HepG2 (cell line): ENCODE results near the gene GBX1. TPM values are rescaled to one million over a fixed set of nuclear protein-coding genes. Genes with fewer than 3 reads are reported as not detected.

Experiments used
- ATAC-seq: fragments of 200-7000 bp; cut with Tn5 transposase; 3 replicates; pipeline ENCODE4 v1.9.1; 2020; ENCODE audit warnings: mild to moderate bottlenecking, moderate library complexity
- BruUV-seq: library from RNA; stranded (reverse); fragments of 400-500 nt; replicated peaks from 2 replicates; lab custom pipeline; 2021; lab: Mats Ljungman, UMichigan
- CTCF ChIA-PET: fragments of 300-600 bp; formaldehyde crosslinking; extraction: SDS; loops from one replicate; lab custom pipeline; 2021; ENCODE audit warnings: low total read pairs, inconsistent platforms, low intra/inter-chr PET ratio; lab: Yijun Ruan, JAX
- POLR2A ChIA-PET: fragments of 350-600 bp; sonication (Branson Sonifier 250); formaldehyde crosslinking; loops from one replicate; lab custom pipeline; 2020; ENCODE audit warnings: antibody characterized with exemption, inconsistent platforms; lab: Yijun Ruan, JAX
- DNase-seq: peaks from one replicate; pipeline ENCODE4 v3.0.0-alpha.2; 2015; ENCODE audit warnings: low spot score
- FAIRE-seq: peaks from 3 replicates; lab custom pipeline; 2011; peaks lifted over from hg19 to GRCh38; lab: Jason Lieb, UNC
- H2AFZ ChIP-seq: one replicate; pipeline ENCODE4 v1.6.1; 2011; ENCODE audit warnings: low read length, inconsistent platforms
- H3K27ac ChIP-seq: fragments of 300-600 bp; 3 replicates; pipeline ENCODE4 v1.8.0; 2011; ENCODE audit warnings: mixed run types, mild to moderate bottlenecking, mixed read lengths, low read length, inconsistent platforms; ENCODE audit not compliant: insufficient read depth; ENCODE audit errors: extremely low read length
- H3K27me3 ChIP-seq, 2 experiments: fragments of 200-600 bp in 1 of 2; 2 replicates in 1 of 2; 3 replicates in 1 of 2; pipeline versions ENCODE4 v1.6.0 to v1.8.0; 2011; ENCODE audit warnings: low read length in 2 of 2, mild to moderate bottlenecking in 2 of 2, moderate library complexity in 2 of 2, inconsistent platforms in 1 of 2; ENCODE audit not compliant: insufficient read depth in 2 of 2, control insufficient read depth in 1 of 2
- H3K36me3 ChIP-seq, 2 experiments: fragments of 200-600 bp in 1 of 2; replicated peaks in 1 of 2; 2 replicates in 1 of 2; 3 replicates in 1 of 2; pipeline versions ENCODE4 v1.5.1 to v1.8.0; 2011; ENCODE audit warnings: low read length in 2 of 2, inconsistent platforms in 1 of 2; ENCODE audit not compliant: insufficient read depth in 2 of 2, control insufficient read depth in 1 of 2
- H3K4me1 ChIP-seq: 2 replicates; pipeline ENCODE4 v1.5.1; 2012; ENCODE audit warnings: low read length, inconsistent platforms; ENCODE audit not compliant: insufficient read depth
- H3K4me2 ChIP-seq: 2 replicates; pipeline ENCODE4 v1.6.0; 2011; ENCODE audit warnings: low read depth, low read length, inconsistent platforms
- H3K4me3 ChIP-seq, 3 experiments: fragments of 200-600 bp in 1 of 3; sonication (generic), shearing (Covaris generic) in 1 of 3; replicated peaks in 1 of 3; 2 replicates each; pipeline ENCODE4 v1.5.1; 2011 to 2016; ENCODE audit warnings: low read length in 3 of 3, inconsistent platforms in 2 of 3, low read depth in 2 of 3, mild to moderate bottlenecking in 2 of 3, control low read depth in 1 of 3, mixed read lengths in 1 of 3; ENCODE audit not compliant: insufficient read depth in 1 of 3
- H3K79me2 ChIP-seq: one replicate; pipeline ENCODE4 v1.6.1; 2011; ENCODE audit warnings: low read length, inconsistent platforms; ENCODE audit not compliant: insufficient read depth
- H3K9ac ChIP-seq: 2 replicates; pipeline ENCODE4 v1.6.0; 2011; ENCODE audit warnings: mild to moderate bottlenecking, low read depth, low read length, inconsistent platforms; ENCODE audit not compliant: insufficient read depth
- H3K9me3 ChIP-seq: 2 replicates; pipeline ENCODE4 v1.5.1; 2012; ENCODE audit warnings: mild to moderate bottlenecking, low read length
- H4K20me1 ChIP-seq: 2 replicates; pipeline ENCODE4 v1.6.0; 2011; ENCODE audit warnings: inconsistent platforms, mild to moderate bottlenecking, low read length, moderate library complexity; ENCODE audit not compliant: insufficient read depth
- AGO2 ChIP-seq: fragments of 200-400 bp; formaldehyde crosslinking; optimal IDR thresholded peaks from 2 replicates; pipeline ENCODE3; 2017; ENCODE audit warnings: mild to moderate bottlenecking, low read depth, low read length, moderate library complexity
- CBX5 ChIP-seq: sonication (generic); formaldehyde crosslinking; IDR thresholded peaks from 2 replicates; pipeline ENCODE4 v1.4.0; 2020; ENCODE audit warnings: missing genetic modification reagents, borderline replicate concordance
- EHMT2 ChIP-seq: fragments of 200-600 bp; sonication (generic); IDR thresholded peaks from 2 replicates; pipeline ENCODE4 v1.7.0; 2017; ENCODE audit warnings: antibody characterized with exemption, low read depth, low read length, borderline replicate concordance
- HNRNPLL ChIP-seq: fragments of 200-400 bp; formaldehyde crosslinking; IDR thresholded peaks from 2 replicates; pipeline ENCODE4 v1.6.1; 2017; ENCODE audit warnings: mild to moderate bottlenecking, low read depth, low read length; ENCODE audit not compliant: poor library complexity, severe bottlenecking
- KLF9 ChIP-seq: IDR thresholded peaks from 2 replicates; pipeline ENCODE4 v1.6.1; 2016; ENCODE audit warnings: low read depth
- NFE2L2 ChIP-seq: fragments of 150-350 bp; IDR thresholded peaks from 2 replicates; pipeline ENCODE4 v1.6.1; 2014; ENCODE audit warnings: low read length
- NR1H2 ChIP-seq: sonication (generic); formaldehyde crosslinking; IDR thresholded peaks from 2 replicates; pipeline ENCODE4 v1.8.1; 2022; ENCODE audit warnings: low read depth, missing genetic modification reagents, borderline replicate concordance
- ONECUT2 ChIP-seq: sonication (generic); formaldehyde crosslinking; IDR thresholded peaks from 2 replicates; pipeline ENCODE4 v1.4.0; 2020; ENCODE audit warnings: missing genetic modification reagents
- RBAK ChIP-seq: sonication (generic); formaldehyde crosslinking; IDR thresholded peaks from 2 replicates; pipeline ENCODE4 v1.5.1; 2020; ENCODE audit warnings: mild to moderate bottlenecking, missing genetic modification reagents
- SMARCE1 ChIP-seq: fragments of 450-650 bp; IDR thresholded peaks from 2 replicates; pipeline ENCODE4 v1.6.1; 2017; ENCODE audit warnings: borderline replicate concordance
- SP2 ChIP-seq: sonication (generic); formaldehyde crosslinking; IDR thresholded peaks from 2 replicates; pipeline ENCODE4 v1.5.1; 2020; ENCODE audit warnings: mild to moderate bottlenecking, missing genetic modification reagents
- ZMYM4 ChIP-seq: sonication (generic); formaldehyde crosslinking; IDR thresholded peaks from 2 replicates; pipeline ENCODE4 v1.8.1; 2023; ENCODE audit warnings: mild to moderate bottlenecking, missing genetic modification reagents
- ZNF354B ChIP-seq: sonication (generic); formaldehyde crosslinking; IDR thresholded peaks from 2 replicates; pipeline ENCODE4 v1.8.0; 2022; ENCODE audit warnings: mild to moderate bottlenecking, missing genetic modification reagents
- ZNF709 ChIP-seq: sonication (generic); formaldehyde crosslinking; IDR thresholded peaks from 2 replicates; pipeline ENCODE4 v1.5.0; 2020; ENCODE audit warnings: mild to moderate bottlenecking, missing genetic modification reagents
- ZNF788 ChIP-seq: sonication (generic); formaldehyde crosslinking; IDR thresholded peaks from 2 replicates; pipeline ENCODE4 v1.5.0; 2020; ENCODE audit warnings: mild to moderate bottlenecking, missing genetic modification reagents, borderline replicate concordance
- ZNF878 ChIP-seq: sonication (generic); formaldehyde crosslinking; IDR thresholded peaks from 2 replicates; pipeline ENCODE4 v1.8.1; 2023; ENCODE audit warnings: mild to moderate bottlenecking, missing genetic modification reagents, moderate library complexity
- WGBS: methylation state at CpG from one replicate; pipeline ENCODE4 v1.1.6; 2017; ENCODE audit warnings: low lambda C conversion rate; 5-methylcytosine and 5-hydroxymethylcytosine counted together
- in situ Hi-C: cut with HindIII; loops from 2 replicates; pipeline ENCODE4 v1.10.0; 2017; ENCODE audit warnings: low pct_unique_long_range_greater_than_20kb; ENCODE audit not compliant: extremely low pct_ligation_motif_present
- intact Hi-C: fragments of 100-400 bp; cut with micrococcal nuclease; formaldehyde crosslinking; loops from one replicate; pipeline ENCODE4 v1.10.0; 2022; ENCODE audit not compliant: unreplicated experiment
- polyA plus RNA-seq, 8 experiments: library from polyadenylated mRNA; depleted of rRNA in 3 of 8; stranded (reverse) in 7 of 8; unstranded in 1 of 8; fragments of >200 nt; fragmentation: Illumina TruSeq in 4 of 8; extraction: Trizol in 4 of 8; gene quantifications; 2 replicates each; pipeline versions ENCODE4 v1.2.1 to v1.2.3, GENCODE V29; 2011 to 2016; ENCODE audit warnings: low read depth in 4 of 8, missing spikeins in 1 of 8, mixed read lengths in 1 of 8; ENCODE audit not compliant: insufficient read depth in 1 of 8
- total RNA-seq, 5 experiments: library from RNA; depleted of rRNA; stranded (reverse); fragments of >200 nt; fragmentation: Illumina TruSeq; extraction: Trizol; gene quantifications; 2 replicates each; pipeline ENCODE4 v1.2.3, GENCODE V29; 2016; ENCODE audit warnings: low read depth in 1 of 5
- TF ChIP-seq, protein P1 (sequence below): sonication (generic); formaldehyde crosslinking; IDR thresholded peaks from 2 replicates; pipeline ENCODE4 v1.4.0; 2020; ENCODE audit warnings: missing genetic modification reagents

The GBX1 gene
- total and polyA plus RNA-seq, 2 of the 13 experiments (the other 11 are each of a cell fraction or from before 2014, with no cell fraction given), result not detected

GRCh38 chr7:151144387-151144786 lies 23.1 kb downstream of the GBX1 start:
- no peak overlapping the region for H3K27ac ChIP-seq
- peaks cover 15 to 31% of the 10 kb centered on the region in 2 experiments for H3K36me3 ChIP-seq
- ATAC-seq (no peak), FAIRE-seq (no peak), DNase-seq (no peak)
- H3K79me2 ChIP-seq, result no peaks in the 10 kb centered on the region
- in situ Hi-C loops (no loop called here), intact Hi-C loops (no loop called here)
- H3K4me3 ChIP-seq, result no peak overlapping the region
- H3K9ac ChIP-seq, result no peak overlapping the region
- peaks cover under 1 to 9% of the 10 kb centered on the region in 2 experiments; a peak in 3 of 5 replicates for H3K27me3 ChIP-seq
- H2AFZ ChIP-seq, result no peak overlapping the region
- H3K9me3 ChIP-seq, result no peaks in the 10 kb centered on the region
- H3K4me1 ChIP-seq, result no peaks in the 10 kb centered on the region
- POLR2A ChIA-PET, result no interaction called here
- no TSS peak for BruUV-seq
- CTCF ChIA-PET, result no interaction called here
- 98% methylated on average over 7 of the region's 7 CpGs for WGBS
- H4K20me1 ChIP-seq, result no peaks in the 10 kb centered on the region
- no peak overlapping the region for H3K4me2 ChIP-seq
- TF ChIP-seq ZNF709 (CRISPR knock-in tag) (no peak), SP2 (CRISPR knock-in tag) (no peak), NFE2L2 (no peak), ZNF878 (no peak), ZNF788 (CRISPR knock-in tag) (no peak), CBX5 (CRISPR knock-in tag) (no peak), ONECUT2 (CRISPR knock-in tag) (no peak), HNRNPLL (no peak), EHMT2 (no peak), ZMYM4 (CRISPR knock-in tag) (no peak), AGO2 (no peak), RBAK (no peak), NR1H2 (CRISPR knock-in tag) (no peak), SMARCE1 (no peak), KLF9 (CRISPR knock-in tag) (no peak), ZNF354B (CRISPR knock-in tag) (no peak)
- TF ChIP-seq, protein P1, sequence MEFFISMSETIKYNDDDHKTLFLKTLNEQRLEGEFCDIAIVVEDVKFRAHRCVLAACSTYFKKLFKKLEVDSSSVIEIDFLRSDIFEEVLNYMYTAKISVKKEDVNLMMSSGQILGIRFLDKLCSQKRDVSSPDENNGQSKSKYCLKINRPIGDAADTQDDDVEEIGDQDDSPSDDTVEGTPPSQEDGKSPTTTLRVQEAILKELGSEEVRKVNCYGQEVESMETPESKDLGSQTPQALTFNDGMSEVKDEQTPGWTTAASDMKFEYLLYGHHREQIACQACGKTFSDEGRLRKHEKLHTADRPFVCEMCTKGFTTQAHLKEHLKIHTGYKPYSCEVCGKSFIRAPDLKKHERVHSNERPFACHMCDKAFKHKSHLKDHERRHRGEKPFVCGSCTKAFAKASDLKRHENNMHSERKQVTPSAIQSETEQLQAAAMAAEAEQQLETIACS (CRISPR knock-in tag), result no peak
